Ishikawa (cell line): ENCODE results near the gene ZNF469.

Source experiments
- CEBPB ChIP-seq: IDR thresholded peaks from 2 replicates; pipeline ENCODE4 v1.6.1; 2012
- CREB1 ChIP-seq: IDR thresholded peaks from 2 replicates; pipeline ENCODE4 v1.6.1; 2012; ENCODE audit warnings: low read depth
- EGR1 ChIP-seq: IDR thresholded peaks from 2 replicates; pipeline ENCODE4 v1.6.1; 2012
- EP300 ChIP-seq: IDR thresholded peaks from 2 replicates; pipeline ENCODE4 v1.6.1; 2012; ENCODE audit warnings: borderline replicate concordance
- FOXM1 ChIP-seq: IDR thresholded peaks from 2 replicates; pipeline ENCODE4 v1.6.1; 2012; ENCODE audit warnings: low read depth, borderline replicate concordance
- NFIC ChIP-seq: IDR thresholded peaks from 2 replicates; pipeline ENCODE4 v1.6.1; 2012
- RAD21 ChIP-seq: IDR thresholded peaks from 2 replicates; pipeline ENCODE4 v1.6.1; 2012; ENCODE audit warnings: low read depth
- REST ChIP-seq: IDR thresholded peaks from 2 replicates; pipeline ENCODE4 v1.6.1; 2012; ENCODE audit warnings: low read depth, mild to moderate bottlenecking
- TAF1 ChIP-seq: IDR thresholded peaks from 2 replicates; pipeline ENCODE4 v1.6.1; 2012; ENCODE audit warnings: low read depth, mild to moderate bottlenecking
- TCF12 ChIP-seq: IDR thresholded peaks from 2 replicates; pipeline ENCODE4 v1.6.1; 2012; ENCODE audit warnings: low read depth
- TEAD4 ChIP-seq: IDR thresholded peaks from 2 replicates; pipeline ENCODE4 v1.6.1; 2012
- USF1 ChIP-seq: IDR thresholded peaks from 2 replicates; pipeline ENCODE4 v1.6.1; 2012
- YY1 ChIP-seq: IDR thresholded peaks from 2 replicates; pipeline ENCODE4 v1.6.1; 2012; ENCODE audit warnings: low read depth
- ZBTB7A ChIP-seq: IDR thresholded peaks from 2 replicates; pipeline ENCODE4 v1.6.1; 2012; ENCODE audit warnings: low read depth
- TF ChIP-seq, protein P1 (sequence below): IDR thresholded peaks from 2 replicates; pipeline ENCODE4 v1.6.1; 2012

Gene ZNF469

GRCh38 chr16:88368994-88369393 lies 13.8 kb upstream of the ZNF469 start:
- TF ChIP-seq EGR1 (no peak), ZBTB7A (no peak), FOXM1 (no peak), EP300 (no peak), TCF12 (no peak), CREB1 (no peak), USF1 (no peak), CEBPB (no peak), TEAD4 (no peak), YY1 (no peak), NFIC (no peak), REST (no peak), RAD21 (no peak), TAF1 (no peak)
- TF ChIP-seq, protein P1, sequence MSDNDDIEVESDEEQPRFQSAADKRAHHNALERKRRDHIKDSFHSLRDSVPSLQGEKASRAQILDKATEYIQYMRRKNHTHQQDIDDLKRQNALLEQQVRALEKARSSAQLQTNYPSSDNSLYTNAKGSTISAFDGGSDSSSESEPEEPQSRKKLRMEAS, result no peak

DNA sequence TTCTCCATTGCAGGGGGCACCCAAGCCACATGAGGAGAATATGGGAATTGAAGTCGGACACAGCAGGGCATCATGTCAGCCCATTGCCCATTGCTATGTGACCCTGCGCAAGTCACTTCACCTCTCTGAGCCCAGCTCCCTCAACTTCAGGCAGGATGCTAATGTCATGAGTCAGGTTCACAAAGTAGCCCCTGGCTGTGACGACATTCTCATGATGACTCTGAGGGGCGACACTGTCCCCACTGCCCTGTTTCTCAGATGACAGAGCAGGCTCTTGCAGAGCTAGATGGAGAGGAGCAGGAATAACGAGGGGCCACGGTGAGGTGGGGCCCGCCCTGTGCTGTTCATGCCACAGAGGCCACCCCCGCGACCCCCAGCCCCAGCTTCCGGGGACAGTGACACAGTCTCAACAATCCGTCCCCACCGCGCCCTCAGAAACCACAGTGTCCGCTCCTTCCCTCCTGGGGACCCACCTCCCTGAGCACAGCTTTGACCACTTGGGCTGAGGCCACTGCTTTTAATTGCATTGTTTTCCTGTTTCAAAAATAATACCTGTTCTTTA lies 13.2 kb upstream of the ZNF469 start:
- no peak for TF ChIP-seq ZBTB7A
- TF ChIP-seq EP300, result no peak
- no peak for TF ChIP-seq REST
- no peak for TF ChIP-seq YY1
- no peak for TF ChIP-seq TEAD4
- no peak for TF ChIP-seq EGR1
- TF ChIP-seq NFIC, result no peak
- TF ChIP-seq RAD21, result no peak
- TF ChIP-seq TCF12, result no peak
- no peak for TF ChIP-seq FOXM1
- TF ChIP-seq TAF1, result no peak
- no peak for TF ChIP-seq USF1
- no peak for TF ChIP-seq CREB1
- no peak for TF ChIP-seq CEBPB
- TF ChIP-seq, protein P1, result no peak

DNA sequence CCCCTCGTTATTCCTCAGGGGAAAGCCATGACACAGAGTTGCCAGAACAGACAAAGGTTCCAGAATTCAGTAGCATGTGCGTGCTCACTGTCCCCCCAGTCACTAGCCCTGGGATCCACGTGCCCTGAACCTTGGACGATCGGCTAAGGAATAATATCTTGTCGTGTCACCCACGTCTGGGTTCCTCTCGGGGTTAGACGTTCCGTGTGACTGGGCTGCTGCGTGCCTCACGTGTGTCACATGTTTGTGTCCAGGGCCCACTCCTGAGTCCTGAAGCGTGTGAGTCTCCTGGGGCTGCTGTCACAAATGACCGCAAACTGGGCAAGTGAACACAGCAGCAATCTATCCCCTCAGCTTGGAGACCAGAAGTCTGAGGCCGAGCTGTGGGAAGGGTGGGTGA lies 12.4 kb upstream of the ZNF469 start:
- TF ChIP-seq EP300, result no peak
- TF ChIP-seq CREB1, result no peak
- no peak for TF ChIP-seq USF1
- TF ChIP-seq TCF12, result no peak
- TF ChIP-seq NFIC, result no peak
- TF ChIP-seq EGR1, result no peak
- TF ChIP-seq, protein P1, result no peak
- no peak for TF ChIP-seq RAD21
- no peak for TF ChIP-seq REST
- TF ChIP-seq FOXM1, result no peak
- no peak for TF ChIP-seq CEBPB
- no peak for TF ChIP-seq YY1

GRCh38 chr16:88372522-88372921 lies 10.2 kb upstream of the ZNF469 start:
- TF ChIP-seq CREB1 (no peak), EP300 (no peak), TEAD4 (no peak), RAD21 (no peak), YY1 (no peak), EGR1 (no peak), REST (no peak), USF1 (no peak), ZBTB7A (no peak), TAF1 (no peak), NFIC (no peak)
- TF ChIP-seq, protein P1, result no peak
